IMR-90 (cell line): Measurements from ENCODE around the gene MAP1LC3B.

Source experiments
- BHLHE40 ChIP-seq: fragments of 150-350 bp; IDR thresholded peaks from 2 replicates; pipeline ENCODE4 v1.6.1; 2016; ENCODE audit warnings: mild to moderate bottlenecking, low read depth, low read length
- CTCF ChIP-seq: conservative IDR thresholded peaks from 2 replicates; pipeline ENCODE4 v1.5.1; 2012; ENCODE audit warnings: mild to moderate bottlenecking, low read depth, low read length, improper control_type of control experiment
- FOS ChIP-seq: fragments of 150-350 bp; IDR thresholded peaks from 2 replicates; pipeline ENCODE4 v1.6.1; 2016; ENCODE audit warnings: low read depth, low read length
- MAFK ChIP-seq: IDR thresholded peaks from 2 replicates; pipeline ENCODE4 v1.6.1; 2012; ENCODE audit warnings: low read depth, low read length, improper control_type of control experiment
- MAZ ChIP-seq: IDR thresholded peaks from 2 replicates; pipeline ENCODE4 v1.6.1; 2012; ENCODE audit warnings: low read depth, mild to moderate bottlenecking, low read length, improper control_type of control experiment, moderate library complexity, borderline replicate concordance
- MXI1 ChIP-seq: IDR thresholded peaks from 2 replicates; pipeline ENCODE4 v1.6.1; 2012; ENCODE audit warnings: low read depth, mild to moderate bottlenecking, low read length, moderate library complexity, borderline replicate concordance
- NFE2L2 ChIP-seq: fragments of 150-350 bp; IDR thresholded peaks from 2 replicates; pipeline ENCODE4 v1.6.1; 2016; ENCODE audit warnings: low read depth, mild to moderate bottlenecking, low read length
- POLR2A ChIP-seq: IDR thresholded peaks from 2 replicates; pipeline ENCODE4 v1.6.1; 2012; ENCODE audit warnings: mild to moderate bottlenecking, low read depth, low read length
- RAD21 ChIP-seq: IDR thresholded peaks from 2 replicates; pipeline ENCODE4 v1.6.1; 2012; ENCODE audit warnings: low read length, improper control_type of control experiment
- RCOR1 ChIP-seq: IDR thresholded peaks from 2 replicates; pipeline ENCODE4 v1.6.1; 2012; ENCODE audit warnings: mild to moderate bottlenecking, low read length, improper control_type of control experiment; ENCODE audit not compliant: insufficient replicate concordance
- RFX5 ChIP-seq: IDR thresholded peaks from 2 replicates; pipeline ENCODE4 v1.8.0; 2012; ENCODE audit warnings: low read depth, mild to moderate bottlenecking, low read length, moderate library complexity
- SMC3 ChIP-seq: fragments of 150-350 bp; IDR thresholded peaks from 2 replicates; pipeline ENCODE4 v1.6.1; 2016; ENCODE audit warnings: low read depth, mild to moderate bottlenecking, antibody characterized with exemption, low read length, moderate library complexity
- USF2 ChIP-seq: fragments of 150-350 bp; IDR thresholded peaks from 2 replicates; pipeline ENCODE4 v1.6.1; 2017; ENCODE audit warnings: mild to moderate bottlenecking, antibody characterized with exemption, low read length, low read depth

- TF ChIP-seq POLR2A (no peak), CTCF (no peak), NFE2L2 (no peak), MAFK (no peak), MAZ (no peak), RAD21 (no peak), BHLHE40 (no peak), MXI1 (no peak), SMC3 (no peak), RFX5 (no peak), RCOR1 (no peak), USF2 (no peak), FOS (no peak)
Observed at GRCh38 chr16:87395181-87395842, 3.2 kb downstream of the MAP1LC3B start.
